GM12878 (cell line): ENCODE measurements around the gene ZNF804A. TPM values are rescaled to one million over a fixed set of nuclear protein-coding genes. Genes with fewer than 3 reads are reported as not detected.

Experiments used
- ATAC-seq: fragments of 200-7000 bp; cut with Tn5 transposase; 3 replicates; pipeline ENCODE4 v1.9.1; 2020; ENCODE audit warnings: mild to moderate bottlenecking, moderate library complexity
- BruUV-seq: library from RNA; stranded (reverse); fragments of 400-500 nt; replicated peaks from 2 replicates; lab custom pipeline; 2021; lab: Mats Ljungman, UMichigan
- CTCF ChIA-PET: fragments of 300-600 bp; sonication (Branson Sonifier 250); formaldehyde crosslinking; extraction: SDS; loops from one replicate; lab custom pipeline; 2021; ENCODE audit warnings: inconsistent platforms; lab: Yijun Ruan, JAX
- POLR2A ChIA-PET: fragments of 350-600 bp; formaldehyde crosslinking; extraction: SDS; loops from one replicate; lab custom pipeline; 2021; ENCODE audit warnings: inconsistent platforms; lab: Charles Lee
- RAD21 ChIA-PET: fragments of 300-600 bp; sonication (Branson Sonifier 250); formaldehyde crosslinking; loops from one replicate; lab custom pipeline; 2023; ENCODE audit warnings: antibody characterized with exemption; ENCODE audit not compliant: unreplicated experiment; lab: Charles Lee
- SMC1A ChIA-PET: fragments of 300-600 bp; sonication (Branson Sonifier 250); formaldehyde crosslinking; loops from one replicate; lab custom pipeline; 2023; ENCODE audit not compliant: unreplicated experiment, uncharacterized antibody; lab: Charles Lee
- DNase-seq: peaks from one replicate; pipeline ENCODE4 v3.0.0-alpha.2; 2011; ENCODE audit warnings: low read depth, low spot score
- FAIRE-seq: peaks from 3 replicates; lab custom pipeline; 2011; peaks lifted over from hg19 to GRCh38; lab: Jason Lieb, UNC
- H2AFZ ChIP-seq: 2 replicates; pipeline ENCODE4 v1.6.0; 2011; ENCODE audit warnings: low read depth, low read length, control low read depth; ENCODE audit not compliant: control insufficient read depth
- H3K27ac ChIP-seq: 2 replicates; pipeline ENCODE4 v1.5.1; 2011; ENCODE audit warnings: control low read depth; ENCODE audit not compliant: control insufficient read depth, insufficient read depth
- H3K27me3 ChIP-seq, 2 experiments: replicated peaks in 1 of 2; 2 replicates each; pipeline versions ENCODE4 v1.6.0 to v1.6.1; 2011; ENCODE audit warnings: low read length in 1 of 2; ENCODE audit not compliant: control insufficient read depth in 2 of 2, insufficient read depth in 2 of 2
- H3K36me3 ChIP-seq, 2 experiments: 2 replicates each; pipeline ENCODE4 v1.5.1; 2011; ENCODE audit warnings: low read length in 1 of 2; ENCODE audit not compliant: control insufficient read depth in 2 of 2, insufficient read depth in 2 of 2
- H3K4me1 ChIP-seq: 2 replicates; pipeline ENCODE4 v1.6.1; 2011; ENCODE audit warnings: mild to moderate bottlenecking, low read length, moderate library complexity, mixed read lengths; ENCODE audit not compliant: control insufficient read depth, insufficient read depth
- H3K4me2 ChIP-seq: 2 replicates; pipeline ENCODE4 v1.6.0; 2011; ENCODE audit warnings: control low read depth; ENCODE audit not compliant: control insufficient read depth, insufficient read depth
- H3K4me3 ChIP-seq: fragments of 200-600 bp; sonication (generic); 2 replicates; pipeline ENCODE4 v1.5.1; 2016
- H3K79me2 ChIP-seq: 2 replicates; pipeline ENCODE4 v1.6.0; 2011; ENCODE audit warnings: low read length; ENCODE audit not compliant: control insufficient read depth, insufficient read depth
- H3K9ac ChIP-seq: 2 replicates; pipeline ENCODE4 v1.8.0; 2011; ENCODE audit warnings: low read length, control low read depth, mixed read lengths; ENCODE audit not compliant: control insufficient read depth, insufficient read depth
- H3K9me3 ChIP-seq: replicated peaks from 3 replicates; pipeline ENCODE4 v1.5.1; 2011; ENCODE audit warnings: mild to moderate bottlenecking, low read length; ENCODE audit not compliant: control insufficient read depth, insufficient read depth
- H4K20me1 ChIP-seq: 2 replicates; pipeline ENCODE4 v1.6.0; 2011; ENCODE audit not compliant: control insufficient read depth, insufficient read depth
- BACH1 ChIP-seq: fragments of 450-650 bp; IDR thresholded peaks from 2 replicates; pipeline ENCODE4 v1.6.1; 2017; ENCODE audit warnings: mild to moderate bottlenecking, borderline replicate concordance
- E2F4 ChIP-seq: IDR thresholded peaks from 2 replicates; pipeline ENCODE4 v1.6.1; 2012; ENCODE audit warnings: low read depth, low read length, improper control_type of control experiment
- EZH2 ChIP-seq: IDR thresholded peaks from 2 replicates; pipeline ENCODE4 v1.6.1; 2012; ENCODE audit warnings: low read depth, mild to moderate bottlenecking, control low read depth, inconsistent platforms, low read length, borderline replicate concordance; ENCODE audit not compliant: control insufficient read depth
- HCFC1 ChIP-seq: fragments of 150-350 bp; IDR thresholded peaks from 2 replicates; pipeline ENCODE4 v1.6.1; 2014; ENCODE audit warnings: low read length
- MTA3 ChIP-seq: IDR thresholded peaks from 2 replicates; pipeline ENCODE4 v1.6.1; 2012; ENCODE audit warnings: low read length, inconsistent platforms, borderline replicate concordance
- MYB ChIP-seq: fragments of 150-350 bp; IDR thresholded peaks from 2 replicates; pipeline ENCODE4 v1.6.1; 2014; ENCODE audit warnings: mild to moderate bottlenecking, low read depth, low read length, borderline replicate concordance
- PBX3 ChIP-seq: IDR thresholded peaks from 2 replicates; pipeline ENCODE4 v1.6.1; 2011; ENCODE audit warnings: mild to moderate bottlenecking, low read depth, low read length, moderate library complexity; ENCODE audit not compliant: insufficient replicate concordance
- RB1 ChIP-seq: fragments of 450-650 bp; formaldehyde crosslinking; IDR thresholded peaks from 2 replicates; pipeline ENCODE4 v1.6.1; 2017; ENCODE audit warnings: mild to moderate bottlenecking, borderline replicate concordance
- TARDBP ChIP-seq: IDR thresholded peaks from 2 replicates; pipeline ENCODE4 v1.6.1; 2016; ENCODE audit warnings: borderline replicate concordance
- USF1 ChIP-seq: IDR thresholded peaks from 2 replicates; pipeline ENCODE4 v1.6.1; 2011; ENCODE audit warnings: borderline replicate concordance, low read depth, mild to moderate bottlenecking, moderate library complexity, mixed read lengths, low read length; ENCODE audit not compliant: insufficient read depth; ENCODE audit errors: extremely low read length
- ZNF274 ChIP-seq: IDR thresholded peaks from one replicate; pipeline ENCODE4 v1.8.0; 2011; ENCODE audit not compliant: insufficient read length, insufficient read depth
- in situ Hi-C: fragments of 300-500 bp; cut with MboI; formaldehyde crosslinking; loops from 9 replicates; pipeline ENCODE4 v1.14.3; 2018; ENCODE audit warnings: mixed read lengths
- intact Hi-C: fragments of 100-400 bp; cut with micrococcal nuclease; formaldehyde crosslinking; loops from one replicate; pipeline ENCODE4 v1.14.2; 2022; ENCODE audit not compliant: unreplicated experiment
- polyA plus RNA-seq, 11 experiments: library from polyadenylated mRNA; depleted of rRNA in 4 of 11; unstranded in 6 of 11; stranded (reverse) in 5 of 11; fragments of >200 nt; fragmentation: Nextera tagmentation in 4 of 11; fragmentation: Illumina TruSeq in 1 of 11; extraction: Ambion mirVana in 4 of 11; extraction: Trizol in 1 of 11; gene quantifications; 1 replicate in 1 of 11; 2 replicates in 10 of 11; pipeline versions ENCODE4 v1.2.1 to v1.2.3, GENCODE V29; 2011 to 2016; ENCODE audit warnings: inconsistent platforms in 2 of 11, missing spikeins in 2 of 11, low read depth in 1 of 11
- total RNA-seq, 4 experiments: library from RNA; depleted of rRNA in 3 of 4; stranded (reverse); fragments of >200 nt in 3 of 4; fragmentation: Illumina TruSeq in 1 of 4; extraction: Trizol in 1 of 4; gene quantifications; 2 replicates each; pipeline versions ENCODE4 v1.2.1 to v1.2.3, GENCODE V29; 2013 to 2021

ZNF804A gene
- total and polyA plus RNA-seq, 10 of the 15 experiments (the other 5 are each of a cell fraction or from before 2014, with no cell fraction given), result 0.19 to 2.3 (median 1.4) TPM

- Histone ChIP-seq H3K4me1 (no peaks in the 10 kb centered on the region), H3K79me2 (no peaks in the 10 kb centered on the region), H3K4me2 (no peak overlapping the region), H3K4me3 (no peak overlapping the region), H3K27me3 (no peaks in the 10 kb centered on the region)
- no peak for FAIRE-seq
- RAD21 ChIA-PET, result no interaction called here
- no peak for TF ChIP-seq EZH2
- no peak for TF ChIP-seq PBX3
- TF ChIP-seq HCFC1, result no peak
- TF ChIP-seq USF1, result no peak
- TF ChIP-seq MYB, result no peak
- TF ChIP-seq BACH1, result no peak
- TF ChIP-seq ZNF274, result no peak
- no peak for TF ChIP-seq TARDBP
- no peak for TF ChIP-seq MTA3
- no peak for TF ChIP-seq RB1
- TF ChIP-seq E2F4, result no peak
- TF ChIP-seq, all 136 proteins: peak for 0
- no peak for DNase-seq
- BruUV-seq, result no TSS peak
- no peaks in the 10 kb centered on the region for H4K20me1 ChIP-seq
- no peak overlapping the region for H3K27ac ChIP-seq
- H2AFZ ChIP-seq, result no peak overlapping the region
- in situ Hi-C loops (no loop called here), intact Hi-C loops (no loop called here)
- no peak for ATAC-seq
- ChIA-PET CTCF (no interaction called here), POLR2A (no interaction called here), SMC1A (no interaction called here)
- no peaks in the 10 kb centered on the region for H3K9me3 ChIP-seq
- no peak overlapping the region for H3K9ac ChIP-seq
- no peaks in the 10 kb centered on the region for H3K36me3 ChIP-seq
Measured at GRCh38 chr2:184849516-184849915, 251.2 kb downstream of the ZNF804A start.
